Testis (tissue), 3 donors: ENCODE data around the gene PLEKHM3. TPM values are rescaled to one million over a fixed set of nuclear protein-coding genes. Genes with fewer than 3 reads are reported as not detected.

ENCODE experiments used
- DNase-seq: peaks from one replicate; pipeline ENCODE4 v3.0.0-alpha.2; 2019
- H3K27ac ChIP-seq, 2 donors: fragments of 200-600 bp; sonication (generic); one replicate each; pipeline ENCODE4 v1.5.1; 2019
- H3K27me3 ChIP-seq: fragments of 200-600 bp; sonication (generic); one replicate; pipeline ENCODE4 v1.5.1; 2019
- H3K36me3 ChIP-seq: fragments of 200-600 bp; sonication (generic); one replicate; pipeline ENCODE4 v1.5.1; 2017; ENCODE audit warnings: low read depth; ENCODE audit errors: missing control alignments
- H3K4me1 ChIP-seq: fragments of 200-600 bp; sonication (generic); one replicate; pipeline ENCODE4 v1.5.1; 2019
- H3K4me3 ChIP-seq, 2 donors: fragments of 200-600 bp; sonication (generic); one replicate each; pipeline ENCODE4 v1.5.1; 2017 to 2019
- H3K9me3 ChIP-seq: fragments of 200-600 bp; sonication (generic); one replicate; pipeline ENCODE4 v1.5.1; 2017
- CTCF ChIP-seq, 3 experiments: fragments of 450-650 bp in 2 of 3; fragments of 200-600 bp in 1 of 3; sonication (generic) in 1 of 3; IDR thresholded peaks; one replicate each; pipeline ENCODE4 v1.5.1; 2016 to 2019; ENCODE audit warnings: antibody characterized with exemption in 3 of 3, mild to moderate bottlenecking in 2 of 3, moderate library complexity in 1 of 3
- POLR2A ChIP-seq: fragments of 450-650 bp; IDR thresholded peaks from one replicate; pipeline ENCODE4 v1.6.1; 2017; ENCODE audit warnings: antibody characterized with exemption, mild to moderate bottlenecking, moderate library complexity
- WGBS, 2 donors: methylation state at CpG; one replicate each; pipeline ENCODE4 v1.1.5; 2018; 5-methylcytosine and 5-hydroxymethylcytosine counted together
- intact Hi-C: fragments of 100-400 bp; cut with DNase I; formaldehyde crosslinking; loops from one replicate; pipeline ENCODE4 v1.15.1; 2023; ENCODE audit warnings: low total_unique reads
- polyA plus RNA-seq: library from polyadenylated mRNA; stranded (reverse); fragments of 350-450 nt; fragmentation: Illumina TruSeq; extraction: RNeasy Lipid Tissue Mini Kit (QIAGEN cat#74804); gene quantifications from one replicate; pipeline ENCODE4 v1.2.3, GENCODE V29; 2014; ENCODE audit warnings: low read depth, low replicate concordance; ENCODE audit not compliant: insufficient read depth
- total RNA-seq, 2 donors: library from RNA; depleted of rRNA; stranded (reverse); fragments of >200 nt; gene quantifications; one replicate each; pipeline ENCODE4 v1.2.3, GENCODE V29; 2016

The PLEKHM3 gene
- total and polyA plus RNA-seq, 3 donors from 2014 or later: 12.5 to 24.6 (median 21.9) TPM

GRCh38 chr2:207861789-207862188 lies 163.5 kb downstream of the PLEKHM3 start:
- intact Hi-C loops: no loop called here
- H3K9me3 ChIP-seq: no peaks in the 10 kb centered on the region

GRCh38 chr2:207860685-207861084 lies 164.6 kb downstream of the PLEKHM3 start:
- Histone ChIP-seq H3K4me3 (no peak overlapping the region), H3K27ac (no peak overlapping the region), H3K4me1 (no peaks in the 10 kb centered on the region), H3K36me3 (no peaks in the 10 kb centered on the region), H3K9me3 (no peaks in the 10 kb centered on the region), H3K27me3 (no peaks in the 10 kb centered on the region)
- DNase-seq: no peak
- no peak for TF ChIP-seq POLR2A
- no peak for TF ChIP-seq CTCF (IDR thresholded peaks at IDR 0.05)
- intact Hi-C loops: no loop called here
- 86 to 96% methylated on average over 3 of the region's 3 CpGs for WGBS, 2 donors

More at GRCh38 chr2:207861789-207862188, 163.5 kb downstream of the PLEKHM3 start:
- no peak overlapping the region for H3K27ac ChIP-seq
- WGBS, 2 donors: 81 to 86% methylated on average over 4 of the region's 4 CpGs
- DNase-seq: no peak
- H3K4me1 ChIP-seq: no peaks in the 10 kb centered on the region
- TF ChIP-seq CTCF (IDR thresholded peaks at IDR 0.05) (no peak), POLR2A (no peak)
- no peaks in the 10 kb centered on the region for H3K36me3 ChIP-seq
- H3K27me3 ChIP-seq: no peaks in the 10 kb centered on the region
- H3K4me3 ChIP-seq: no peak overlapping the region

- Histone ChIP-seq H3K27me3 (no peaks in the 10 kb centered on the region), H3K9me3 (no peaks in the 10 kb centered on the region), H3K4me3 (no peak overlapping the region), H3K4me1 (no peaks in the 10 kb centered on the region), H3K36me3 (no peaks in the 10 kb centered on the region), H3K27ac (no peak overlapping the region)
- intact Hi-C loops: no loop called here
- TF ChIP-seq CTCF (IDR thresholded peaks at IDR 0.05) (no peak), POLR2A (no peak)
- WGBS, 2 donors: 87 to 89% methylated on average over 3 of the region's 3 CpGs
- DNase-seq: no peak
Observed at GRCh38 chr2:207855591-207855990, 169.7 kb downstream of the PLEKHM3 start.

GRCh38 chr2:207854484-207855440 lies 170.6 kb downstream of the PLEKHM3 start:
- no peak for TF ChIP-seq CTCF (IDR thresholded peaks at IDR 0.05)
- no peak for TF ChIP-seq POLR2A
- intact Hi-C loops: no loop called here
- Histone ChIP-seq H3K4me3 (no peak overlapping the region), H3K9me3 (no peaks in the 10 kb centered on the region), H3K27me3 (no peaks in the 10 kb centered on the region), H3K36me3 (no peaks in the 10 kb centered on the region), H3K27ac (no peak overlapping the region), H3K4me1 (no peaks in the 10 kb centered on the region)
- DNase-seq: no peak
- WGBS, 2 donors: 65 to 69% methylated on average over 2 of the region's 2 CpGs

- TF ChIP-seq CTCF (IDR thresholded peaks at IDR 0.05) (no peak), POLR2A (no peak)
- WGBS, 2 donors: 95 to 97% methylated on average over 3 of the region's 3 CpGs
- no peak for DNase-seq
- no peak overlapping the region for H3K4me3 ChIP-seq
- H3K36me3 ChIP-seq: no peaks in the 10 kb centered on the region
- no peaks in the 10 kb centered on the region for H3K4me1 ChIP-seq
- H3K9me3 ChIP-seq: no peaks in the 10 kb centered on the region
- intact Hi-C loops: no loop called here
- H3K27me3 ChIP-seq: no peaks in the 10 kb centered on the region
- H3K27ac ChIP-seq: no peak overlapping the region
Observed at GRCh38 chr2:207852791-207853190, 172.5 kb downstream of the PLEKHM3 start.
